Nephron progenitor cell (in vitro differentiated cells): ENCODE results near the gene POLN.

Source experiments
- DNase-seq: peaks from one replicate; pipeline ENCODE4 v3.0.0; 2021
- H3K27ac Mint-ChIP-seq: 2 replicates; pipeline ENCODE4 v1.8.0; 2021; ENCODE audit warnings: mild to moderate bottlenecking, moderate library complexity, mixed read lengths
- H3K27me3 Mint-ChIP-seq: 2 replicates; pipeline ENCODE4 v1.8.0; 2021; ENCODE audit warnings: mild to moderate bottlenecking, low read depth, mixed read lengths; ENCODE audit not compliant: poor library complexity
- H3K36me3 Mint-ChIP-seq: 2 replicates; pipeline ENCODE4 v1.8.0; 2021; ENCODE audit warnings: low read depth, mixed read lengths
- H3K4me1 Mint-ChIP-seq: 2 replicates; pipeline ENCODE4 v1.8.0; 2021; ENCODE audit warnings: mixed read lengths
- H3K4me3 Mint-ChIP-seq: 2 replicates; pipeline ENCODE4 v1.8.0; 2021; ENCODE audit warnings: mild to moderate bottlenecking, moderate library complexity, mixed read lengths
- H3K9me3 Mint-ChIP-seq: 2 replicates; pipeline ENCODE4 v1.8.0; 2021; ENCODE audit warnings: mild to moderate bottlenecking, moderate library complexity, mixed read lengths
- CTCF ChIP-seq: fragments of 200-600 bp; sonication (generic); IDR thresholded peaks from 2 replicates; pipeline ENCODE4 v1.5.0; 2021; ENCODE audit warnings: antibody characterized with exemption

POLN gene

GRCh38 chr4:2083116-2083825 is 158.7 kb downstream of the POLN start:
- Mint-ChIP-seq H3K4me1 (peaks cover 5% of the 10 kb centered on the region), H3K27me3 (peaks cover 3% of the 10 kb centered on the region), H3K27ac (peak overlapping the region; percentile 39), H3K36me3 (no peaks in the 10 kb centered on the region), H3K9me3 (peaks cover 3% of the 10 kb centered on the region), H3K4me3 (no peak overlapping the region)
- no peak for DNase-seq
- TF ChIP-seq CTCF = no peak

- Mint-ChIP-seq H3K4me1 (peaks cover 11% of the 10 kb centered on the region), H3K27me3 (peaks cover 3% of the 10 kb centered on the region), H3K4me3 (no peak overlapping the region), H3K27ac (no peak overlapping the region), H3K9me3 (peaks cover 3% of the 10 kb centered on the region), H3K36me3 (no peaks in the 10 kb centered on the region)
- no peak for TF ChIP-seq CTCF
- DNase-seq = no peak
Observed at GRCh38 chr4:2082627-2083026, 159.3 kb downstream of the POLN start.

GRCh38 chr4:2082118-2082517 is 159.8 kb downstream of the POLN start:
- H3K4me1 Mint-ChIP-seq = peaks cover 13% of the 10 kb centered on the region
- TF ChIP-seq CTCF = no peak
- no peaks in the 10 kb centered on the region for H3K36me3 Mint-ChIP-seq
- H3K27me3 Mint-ChIP-seq = peaks cover 3% of the 10 kb centered on the region
- no peak overlapping the region for H3K4me3 Mint-ChIP-seq
- H3K9me3 Mint-ChIP-seq = no peaks in the 10 kb centered on the region
- no peak for DNase-seq
- no peak overlapping the region for H3K27ac Mint-ChIP-seq

- H3K27ac Mint-ChIP-seq = no peak overlapping the region
- no peaks in the 10 kb centered on the region for H3K36me3 Mint-ChIP-seq
- TF ChIP-seq CTCF = no peak
- H3K27me3 Mint-ChIP-seq = peaks cover 3% of the 10 kb centered on the region
- H3K9me3 Mint-ChIP-seq = no peaks in the 10 kb centered on the region
- peaks cover 13% of the 10 kb centered on the region for H3K4me1 Mint-ChIP-seq
- H3K4me3 Mint-ChIP-seq = no peak overlapping the region
- no peak for DNase-seq
Observed at GRCh38 chr4:2081540-2081939, 160.4 kb downstream of the POLN start.

- Mint-ChIP-seq H3K36me3 (no peaks in the 10 kb centered on the region), H3K27me3 (no peaks in the 10 kb centered on the region), H3K9me3 (no peaks in the 10 kb centered on the region), H3K4me3 (no peak overlapping the region), H3K27ac (no peak overlapping the region), H3K4me1 (peaks cover 13% of the 10 kb centered on the region)
- no peak for TF ChIP-seq CTCF
- DNase-seq = no peak
Observed at GRCh38 chr4:2080429-2081300, 161.3 kb downstream of the POLN start.
